GM10266 (cell line): ENCODE data around the gene DPP7.

Source experiments
- DNase-seq: peaks from one replicate; pipeline ENCODE4 v3.0.0; 2012; ENCODE audit errors: extremely low spot score
- TF ChIP-seq, protein P1 (sequence below): IDR thresholded peaks from 2 replicates; pipeline ENCODE4 v1.5.1; 2012; ENCODE audit warnings: mild to moderate bottlenecking, low read depth; ENCODE audit not compliant: control insufficient read depth, insufficient read depth; ENCODE audit errors: missing control alignments

DPP7 gene

DNA sequence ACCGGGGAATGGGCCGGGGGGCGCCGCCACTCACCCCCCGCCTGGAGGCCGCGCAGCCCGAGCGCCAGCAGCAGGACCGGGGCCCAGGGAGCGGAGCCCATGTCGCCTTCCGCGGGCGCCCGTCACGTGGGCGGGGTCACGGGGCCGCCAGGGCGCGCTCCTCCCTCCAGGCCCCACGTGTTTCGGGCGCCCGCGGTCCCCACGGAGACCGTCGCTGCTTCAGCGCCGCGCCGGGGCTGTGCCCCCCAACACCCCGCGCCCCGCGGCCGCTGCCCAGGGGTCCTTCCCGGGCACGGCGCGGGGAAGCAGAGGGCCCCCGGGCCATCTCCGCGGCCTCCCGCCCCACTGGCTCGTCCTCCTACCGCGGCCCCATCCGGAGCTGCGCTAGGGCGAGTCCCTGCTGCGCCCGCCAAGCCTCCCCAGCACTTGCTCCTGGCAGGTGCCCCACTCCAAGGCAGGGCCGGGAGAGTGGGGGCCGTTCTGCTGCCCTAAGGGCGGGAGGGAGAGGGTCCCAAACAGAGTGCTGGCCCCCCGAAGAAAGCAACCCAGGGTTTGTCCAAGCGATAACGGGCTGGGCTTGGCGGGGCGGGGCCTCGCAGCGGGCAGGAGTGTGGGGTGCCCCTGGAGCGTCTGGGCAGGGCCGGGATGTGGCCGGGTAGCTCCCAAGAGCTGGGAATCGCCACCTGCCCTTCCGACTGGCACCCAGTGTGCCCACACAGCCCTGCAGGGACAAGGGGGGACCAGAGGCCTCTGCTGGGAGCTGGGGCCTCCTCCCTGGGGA is at the start of gene DPP7:
DPP7 (minus strand) TSS at position 121 of the 781 bp plus-strand sequence; CDS start at position 101, 20 bp downstream.
- TF ChIP-seq, protein P1, sequence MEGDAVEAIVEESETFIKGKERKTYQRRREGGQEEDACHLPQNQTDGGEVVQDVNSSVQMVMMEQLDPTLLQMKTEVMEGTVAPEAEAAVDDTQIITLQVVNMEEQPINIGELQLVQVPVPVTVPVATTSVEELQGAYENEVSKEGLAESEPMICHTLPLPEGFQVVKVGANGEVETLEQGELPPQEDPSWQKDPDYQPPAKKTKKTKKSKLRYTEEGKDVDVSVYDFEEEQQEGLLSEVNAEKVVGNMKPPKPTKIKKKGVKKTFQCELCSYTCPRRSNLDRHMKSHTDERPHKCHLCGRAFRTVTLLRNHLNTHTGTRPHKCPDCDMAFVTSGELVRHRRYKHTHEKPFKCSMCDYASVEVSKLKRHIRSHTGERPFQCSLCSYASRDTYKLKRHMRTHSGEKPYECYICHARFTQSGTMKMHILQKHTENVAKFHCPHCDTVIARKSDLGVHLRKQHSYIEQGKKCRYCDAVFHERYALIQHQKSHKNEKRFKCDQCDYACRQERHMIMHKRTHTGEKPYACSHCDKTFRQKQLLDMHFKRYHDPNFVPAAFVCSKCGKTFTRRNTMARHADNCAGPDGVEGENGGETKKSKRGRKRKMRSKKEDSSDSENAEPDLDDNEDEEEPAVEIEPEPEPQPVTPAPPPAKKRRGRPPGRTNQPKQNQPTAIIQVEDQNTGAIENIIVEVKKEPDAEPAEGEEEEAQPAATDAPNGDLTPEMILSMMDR: no peak
- DNase-seq: peak; percentile 97

DNA sequence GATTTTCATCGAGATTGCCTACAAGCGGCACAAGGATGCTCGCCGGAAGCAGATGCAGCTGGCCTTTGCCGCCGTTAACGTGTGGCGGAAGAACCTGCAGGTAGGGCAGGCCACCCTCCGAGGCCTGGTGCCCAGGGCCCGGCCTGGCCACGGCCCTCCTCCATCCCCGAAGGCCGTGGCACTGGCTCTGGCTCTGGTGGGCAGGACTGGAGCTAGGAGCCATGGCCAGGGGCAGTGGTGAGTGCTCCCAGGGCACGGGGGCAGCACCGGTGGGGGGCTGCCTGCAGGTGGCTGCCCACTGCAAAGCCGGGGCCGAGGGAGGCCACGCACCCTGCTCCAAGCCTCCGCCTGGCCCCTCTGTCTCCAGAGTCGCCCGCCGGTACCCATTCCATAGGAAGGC is 49.3 kb upstream of the DPP7 start:
- DNase-seq: no peak
- TF ChIP-seq, protein P1: no peak

DNA sequence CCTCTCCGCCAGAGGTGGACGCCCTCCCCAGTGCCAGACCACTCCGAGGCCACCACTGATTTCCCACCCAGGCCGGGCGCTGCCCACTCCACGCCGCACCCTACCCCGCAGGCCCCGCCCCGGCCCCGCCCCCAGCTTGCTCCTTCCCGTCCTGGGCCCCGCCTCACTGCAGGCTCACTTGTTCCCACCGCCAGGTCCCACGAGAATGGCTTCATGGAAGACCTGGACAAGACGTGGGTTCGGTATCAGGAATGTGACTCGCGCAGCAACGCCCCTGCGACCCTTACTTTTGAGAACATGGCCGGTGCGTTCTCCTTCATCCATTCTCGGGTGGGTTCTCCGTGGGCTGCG is 48.8 kb upstream of the DPP7 start:
- DNase-seq: no peak
- TF ChIP-seq, protein P1: no peak

DNA sequence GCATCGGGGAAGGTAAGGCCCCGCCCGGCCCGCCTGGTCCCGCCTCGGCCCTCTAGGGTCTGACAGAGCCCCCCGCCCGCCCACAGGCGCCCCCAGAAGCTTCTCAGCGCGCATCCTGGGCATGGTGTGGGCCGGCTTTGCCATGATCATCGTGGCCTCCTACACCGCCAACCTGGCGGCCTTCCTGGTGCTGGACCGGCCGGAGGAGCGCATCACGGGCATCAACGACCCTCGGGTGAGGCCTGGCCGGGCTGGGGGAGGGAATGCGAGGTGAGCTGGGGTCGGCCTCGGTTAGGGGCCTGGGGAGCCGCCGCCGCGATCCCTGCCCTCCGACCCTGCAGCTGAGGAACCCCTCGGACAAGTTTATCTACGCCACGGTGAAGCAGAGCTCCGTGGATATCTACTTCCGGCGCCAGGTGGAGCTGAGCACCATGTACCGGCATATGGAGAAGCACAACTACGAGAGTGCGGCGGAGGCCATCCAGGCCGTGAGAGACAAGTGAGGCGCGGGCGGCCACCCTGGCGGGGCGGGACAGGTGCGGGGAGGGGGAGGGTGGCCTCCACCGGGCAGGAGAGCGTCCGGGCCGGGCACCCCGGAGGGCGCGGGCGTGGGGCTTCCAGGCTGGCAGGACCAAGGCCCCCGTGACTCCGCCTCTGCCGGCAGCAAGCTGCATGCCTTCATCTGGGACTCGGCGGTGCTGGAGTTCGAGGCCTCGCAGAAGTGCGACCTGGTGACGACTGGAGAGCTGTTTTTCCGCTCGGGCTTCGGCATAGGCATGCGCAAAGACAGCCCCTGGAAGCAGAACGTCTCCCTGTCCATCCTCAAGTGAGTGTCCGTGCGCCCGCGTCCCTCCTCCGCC is 48.2 kb upstream of the DPP7 start:
- DNase-seq: no peak
- TF ChIP-seq, protein P1: peak; percentile 0

DNA sequence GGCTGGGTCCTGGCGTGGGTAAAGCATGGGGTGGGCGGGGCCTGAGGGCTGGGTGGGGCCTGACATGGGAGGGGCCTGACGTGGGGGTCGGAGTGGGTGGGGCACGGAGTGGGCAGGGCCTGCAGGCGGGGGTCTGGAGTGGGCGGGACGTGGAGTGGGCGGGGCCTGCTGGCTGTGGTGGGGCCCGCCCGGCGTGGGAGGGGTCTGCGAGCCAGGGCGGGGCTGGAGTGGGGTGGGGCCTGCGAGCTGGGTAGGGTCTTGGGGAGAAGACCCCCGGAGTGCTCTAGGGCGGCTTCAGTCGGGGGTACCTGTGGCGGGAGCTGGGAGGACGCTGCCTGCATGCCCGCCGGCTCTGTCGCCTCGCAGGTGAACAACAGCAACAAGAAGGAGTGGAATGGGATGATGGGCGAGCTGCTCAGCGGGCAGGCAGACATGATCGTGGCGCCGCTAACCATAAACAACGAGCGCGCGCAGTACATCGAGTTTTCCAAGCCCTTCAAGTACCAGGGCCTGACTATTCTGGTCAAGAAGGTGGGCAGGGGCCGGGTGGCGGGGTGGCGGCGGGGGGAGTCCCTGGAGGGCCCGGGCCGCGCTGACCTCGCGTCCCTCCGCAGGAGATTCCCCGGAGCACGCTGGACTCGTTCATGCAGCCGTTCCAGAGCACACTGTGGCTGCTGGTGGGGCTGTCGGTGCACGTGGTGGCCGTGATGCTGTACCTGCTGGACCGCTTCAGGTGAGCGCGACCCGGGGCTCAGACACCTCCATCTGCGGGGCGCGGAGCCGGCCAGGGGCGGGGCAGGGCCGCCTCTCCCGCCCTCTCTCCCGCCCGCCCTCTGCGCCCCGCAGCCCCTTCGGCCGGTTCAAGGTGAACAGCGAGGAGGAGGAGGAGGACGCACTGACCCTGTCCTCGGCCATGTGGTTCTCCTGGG is 47.3 kb upstream of the DPP7 start:
- TF ChIP-seq, protein P1: no peak
- DNase-seq: peak; percentile 73

DNA sequence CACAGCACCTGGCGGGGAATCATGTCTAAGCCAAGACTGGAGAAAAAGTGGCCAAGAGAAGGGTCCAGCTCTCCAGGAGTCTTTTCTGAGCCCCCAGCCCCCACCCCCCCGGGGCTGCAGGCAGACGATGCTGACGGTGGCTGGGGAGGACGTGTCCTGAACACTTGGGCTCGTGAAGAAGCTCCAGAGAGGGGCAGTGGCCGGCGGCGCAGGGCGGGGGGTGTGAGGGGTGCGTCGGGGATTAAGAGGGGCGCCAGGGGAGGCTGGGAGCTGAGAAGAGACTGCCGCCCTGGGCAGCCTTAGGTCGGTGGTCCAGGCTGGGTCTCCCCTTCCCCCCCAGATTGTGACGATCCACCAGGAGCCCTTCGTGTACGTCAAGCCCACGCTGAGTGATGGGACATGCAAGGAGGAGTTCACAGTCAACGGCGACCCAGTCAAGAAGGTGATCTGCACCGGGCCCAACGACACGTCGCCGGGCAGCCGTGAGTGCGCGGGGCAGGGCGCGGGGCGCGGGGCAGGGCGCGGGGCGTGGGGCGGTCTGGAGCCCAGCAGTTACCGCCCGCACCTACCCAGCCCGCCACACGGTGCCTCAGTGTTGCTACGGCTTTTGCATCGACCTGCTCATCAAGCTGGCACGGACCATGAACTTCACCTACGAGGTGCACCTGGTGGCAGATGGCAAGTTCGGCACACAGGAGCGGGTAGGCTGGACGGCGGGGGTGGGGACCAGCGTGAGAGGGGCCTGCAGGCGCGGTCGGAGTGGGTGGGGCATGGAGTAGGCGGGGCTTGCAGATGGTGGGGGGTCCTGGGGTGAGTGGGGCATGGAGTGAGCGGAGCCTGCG is 46.4 kb upstream of the DPP7 start:
- TF ChIP-seq, protein P1: no peak
- no peak for DNase-seq
